HL-60/S4 (cell line): ENCODE measurements around the gene GSK3A.
"Not testable (repeated sequence)": the region's sequence is repeated elsewhere in the genome, so short reads cannot be mapped to it uniquely, and the experiment has no call there.

Experiments used
- in situ Hi-C: fragments of 300-500 bp; cut with MboI; formaldehyde crosslinking; loops from 2 replicates; pipeline ENCODE4 v1.14.3; 2022; ENCODE audit warnings: low sequenced_read_pairs

The GSK3A gene

DNA sequence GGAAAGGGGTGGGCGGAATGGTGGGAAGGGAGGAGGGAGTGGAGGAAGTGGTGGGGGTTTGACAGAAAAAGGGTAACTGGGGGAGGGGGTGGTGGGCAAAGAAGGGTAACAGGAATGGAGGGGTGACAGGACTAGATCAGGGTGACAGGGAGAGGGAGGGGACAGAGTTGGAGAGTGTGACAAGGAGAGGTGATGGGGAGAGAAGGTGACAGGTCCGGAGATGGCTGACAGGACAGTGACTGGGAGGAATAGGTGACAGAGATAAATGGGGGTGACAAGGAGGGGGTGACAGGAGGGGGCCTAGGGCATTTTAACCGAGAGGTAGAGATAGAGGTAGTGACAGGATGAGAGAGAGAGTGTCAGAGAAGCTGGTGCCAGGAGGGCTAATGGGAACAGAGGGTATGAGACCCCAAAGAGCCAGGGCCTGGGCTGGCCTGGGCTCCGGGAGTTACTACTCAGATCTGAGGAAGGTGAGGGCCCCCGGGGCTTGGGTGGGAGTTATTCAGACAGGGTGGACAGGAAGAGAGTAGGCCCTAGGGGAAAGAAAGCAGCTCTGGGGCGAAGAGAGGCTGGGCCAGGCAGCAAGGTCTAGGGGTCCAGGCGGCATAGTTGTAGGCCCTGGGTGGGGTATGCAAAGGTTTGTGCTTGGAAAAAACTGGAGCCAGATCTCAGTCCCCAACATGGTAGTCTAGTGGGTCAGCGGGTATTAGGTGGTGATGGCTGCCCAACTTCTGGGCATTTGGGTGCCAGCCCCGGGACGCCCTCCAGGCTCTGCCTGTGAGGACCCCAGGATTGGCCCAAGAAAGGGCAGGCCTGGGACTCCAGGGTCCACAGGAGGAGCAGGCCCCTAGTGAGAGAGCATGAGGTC is 27.3 kb upstream of the GSK3A start:
- in situ Hi-C loops = no loop called here

DNA sequence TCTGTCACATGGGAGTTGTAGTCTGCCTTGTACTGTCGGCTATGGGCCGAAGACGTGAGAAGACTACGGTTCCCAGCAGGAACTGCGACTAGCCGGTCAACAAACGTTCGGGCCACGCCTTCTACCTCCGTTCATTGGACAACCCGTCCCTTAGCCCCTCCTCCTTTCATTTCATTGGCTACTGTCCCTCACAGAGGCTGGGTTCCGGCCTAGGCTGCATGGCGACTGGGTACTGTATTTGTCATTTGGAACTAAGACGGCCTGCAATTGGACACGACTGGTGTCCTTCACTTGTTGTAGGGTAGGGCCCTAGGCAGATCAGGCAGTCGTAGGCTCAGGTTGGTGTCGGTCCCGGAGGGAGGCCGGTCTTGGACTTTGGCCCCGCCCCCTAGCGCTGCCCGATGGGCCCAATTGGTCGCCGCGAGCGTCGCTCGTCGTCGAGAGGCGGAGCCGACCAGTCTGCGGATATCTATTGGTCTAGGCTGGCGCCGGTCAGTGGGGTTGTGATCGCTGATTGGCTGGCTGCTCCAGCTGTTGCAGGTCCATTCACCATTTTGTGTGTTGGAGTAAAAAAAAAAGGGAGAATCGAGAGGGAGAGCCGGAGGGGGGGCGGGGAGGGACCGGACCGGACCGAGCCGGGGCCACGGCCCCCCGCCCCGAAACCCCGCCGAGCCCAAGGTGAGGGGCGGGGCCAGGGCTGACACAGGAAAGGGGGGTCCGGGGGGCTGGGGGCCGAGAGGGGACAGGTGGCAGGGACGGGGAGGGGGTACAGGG is 26.5 kb upstream of the GSK3A start, which contains the start of gene CIC:
Gene CIC (plus strand): TSS at position 549 of the 774 bp plus-strand sequence. CDS start 2,532 bp downstream, outside the sequence.
- in situ Hi-C loops = no loop called here

DNA sequence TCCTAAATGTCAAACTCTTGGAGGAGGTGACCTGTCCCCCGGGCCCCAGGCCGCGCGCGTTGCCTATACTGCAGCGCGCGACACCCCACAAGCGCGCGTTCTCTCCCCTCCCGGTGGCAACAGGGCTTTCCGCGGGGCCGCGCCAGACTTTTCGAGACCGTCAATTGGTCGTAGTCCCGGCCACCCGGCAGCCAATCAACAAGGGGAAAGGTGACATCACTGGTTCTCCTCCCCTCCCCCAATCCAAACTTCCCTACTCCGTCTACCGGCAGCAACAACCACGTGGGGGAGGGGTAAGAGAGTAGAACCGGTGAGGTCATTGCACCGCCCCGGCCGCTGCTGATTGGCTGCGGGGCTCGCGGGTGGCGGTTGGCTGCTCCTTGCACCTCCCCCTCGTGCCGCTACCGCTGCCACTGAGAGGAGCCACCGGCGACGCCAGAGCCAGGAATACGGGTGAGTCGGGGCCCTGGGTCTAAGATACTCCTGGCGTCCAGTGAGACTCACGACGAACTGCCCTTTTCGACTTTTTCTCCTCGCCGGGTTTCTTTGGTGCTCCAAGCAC is 25.8 kb upstream of the GSK3A start:
- in situ Hi-C loops = no loop called here

DNA sequence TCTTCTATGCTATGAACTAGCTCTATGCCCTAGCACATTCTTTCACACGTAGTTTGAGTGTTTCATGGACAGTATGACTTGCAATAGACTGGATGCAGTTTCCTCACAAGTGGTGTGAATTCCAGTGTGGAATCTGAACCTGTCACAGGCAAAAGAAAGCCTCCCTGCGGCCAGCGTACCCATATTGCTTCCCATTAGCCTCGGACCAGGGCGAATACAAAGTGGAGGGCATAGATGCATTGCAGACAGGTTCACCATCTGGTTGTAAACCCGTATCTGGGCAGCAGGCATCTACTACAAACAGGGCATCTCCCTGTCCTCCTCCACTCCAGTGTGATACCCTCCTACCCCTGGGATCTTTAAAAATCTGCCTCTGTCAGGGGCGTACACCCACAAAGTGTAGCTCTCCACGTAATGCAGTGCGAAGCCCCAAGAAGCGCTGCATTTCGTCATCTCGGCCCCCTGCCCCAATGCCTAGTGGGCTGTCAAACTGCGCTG is 25.3 kb upstream of the GSK3A start:
- in situ Hi-C loops = no loop called here

DNA sequence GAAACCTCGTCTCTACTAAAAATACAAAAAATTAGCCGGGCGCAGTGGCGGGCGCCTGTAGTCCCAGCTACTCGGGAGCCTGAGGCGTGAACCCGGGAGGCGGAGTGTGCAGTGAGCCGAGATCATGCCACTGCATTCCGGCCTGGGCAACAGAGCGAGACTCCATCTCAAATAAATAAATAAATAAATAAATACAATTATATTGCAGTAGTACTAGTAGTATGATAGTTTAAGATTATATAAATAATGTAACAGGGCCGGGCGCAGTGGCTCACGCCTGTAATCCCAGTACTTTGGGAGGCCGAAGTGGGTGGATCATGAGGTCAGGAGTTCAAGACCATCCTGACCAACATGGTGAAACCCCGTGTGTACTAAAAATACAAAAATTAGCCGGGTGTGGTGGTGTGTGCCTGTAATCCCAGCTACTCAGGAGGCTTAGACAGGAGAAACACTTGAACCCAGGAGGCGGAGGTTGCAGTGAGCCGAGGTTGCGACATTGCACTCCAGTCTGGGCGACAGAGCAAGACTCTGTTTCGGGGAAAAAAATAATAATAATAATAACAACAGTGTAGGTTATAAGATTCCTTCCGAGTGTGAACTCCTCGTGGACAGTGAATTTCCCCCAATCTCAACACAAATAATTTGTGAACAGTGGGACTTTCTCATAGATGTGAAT is 24.7 kb upstream of the GSK3A start:
- in situ Hi-C loops = not testable (repeated sequence)

DNA sequence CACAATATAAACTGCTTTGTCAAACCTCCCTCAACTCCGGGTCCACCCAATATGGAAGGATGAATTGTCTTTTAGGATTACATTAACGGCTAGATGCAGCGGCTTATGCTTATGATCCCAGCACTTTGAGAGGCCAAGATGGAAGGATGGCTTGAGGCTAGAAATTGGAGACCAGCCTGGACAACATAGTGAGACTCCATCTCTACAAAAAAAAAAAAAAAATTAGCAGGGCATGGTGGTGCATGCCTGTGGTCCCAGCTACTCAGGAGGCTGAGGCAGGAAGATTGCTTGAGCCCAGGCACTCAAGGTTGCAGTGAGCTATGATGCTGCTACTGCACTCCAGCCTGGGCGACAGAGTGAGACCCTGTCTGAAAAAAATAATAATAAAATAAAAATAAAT is 23.7 kb upstream of the GSK3A start:
- in situ Hi-C loops = not testable (repeated sequence)

DNA sequence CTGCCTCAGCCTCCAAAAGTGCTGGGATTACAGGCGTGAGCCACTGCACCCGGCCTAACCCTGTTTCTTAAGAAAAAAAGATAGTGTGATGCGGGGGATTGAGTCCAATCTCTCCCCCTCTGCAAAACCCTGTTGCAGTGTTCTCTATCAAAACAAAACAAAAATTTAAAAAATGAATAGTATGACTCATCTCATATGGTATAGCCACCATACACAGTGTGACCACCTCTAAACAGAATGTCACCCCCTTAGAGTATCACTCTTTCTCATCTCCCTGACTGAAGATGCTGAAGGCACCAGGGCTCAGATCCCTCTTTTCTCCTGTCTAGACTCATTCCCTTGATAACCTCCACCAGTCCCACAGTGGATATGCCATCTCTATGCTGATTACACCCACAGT is 19.4 kb upstream of the GSK3A start:
- in situ Hi-C loops = no loop called here

DNA sequence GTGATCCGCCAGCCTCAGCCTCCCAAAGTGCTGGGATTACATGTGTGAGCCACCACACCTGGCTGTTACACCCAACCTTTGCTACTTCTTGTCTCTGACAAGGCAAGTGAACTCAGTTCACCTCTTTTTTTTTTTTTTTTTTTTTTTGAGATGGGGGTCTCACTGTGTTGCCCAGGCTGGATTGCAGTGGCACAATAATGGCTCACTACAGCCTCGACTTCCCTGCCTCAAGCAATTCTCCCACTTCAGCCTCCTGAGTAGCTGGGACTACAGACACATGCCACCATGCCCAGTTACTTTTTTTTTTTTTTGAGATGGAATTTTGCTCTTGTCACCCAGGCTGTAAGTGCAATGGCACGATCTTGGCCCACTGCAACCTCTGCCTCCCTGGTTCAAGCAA is 15.4 kb upstream of the GSK3A start:
- in situ Hi-C loops = not testable (repeated sequence)

DNA sequence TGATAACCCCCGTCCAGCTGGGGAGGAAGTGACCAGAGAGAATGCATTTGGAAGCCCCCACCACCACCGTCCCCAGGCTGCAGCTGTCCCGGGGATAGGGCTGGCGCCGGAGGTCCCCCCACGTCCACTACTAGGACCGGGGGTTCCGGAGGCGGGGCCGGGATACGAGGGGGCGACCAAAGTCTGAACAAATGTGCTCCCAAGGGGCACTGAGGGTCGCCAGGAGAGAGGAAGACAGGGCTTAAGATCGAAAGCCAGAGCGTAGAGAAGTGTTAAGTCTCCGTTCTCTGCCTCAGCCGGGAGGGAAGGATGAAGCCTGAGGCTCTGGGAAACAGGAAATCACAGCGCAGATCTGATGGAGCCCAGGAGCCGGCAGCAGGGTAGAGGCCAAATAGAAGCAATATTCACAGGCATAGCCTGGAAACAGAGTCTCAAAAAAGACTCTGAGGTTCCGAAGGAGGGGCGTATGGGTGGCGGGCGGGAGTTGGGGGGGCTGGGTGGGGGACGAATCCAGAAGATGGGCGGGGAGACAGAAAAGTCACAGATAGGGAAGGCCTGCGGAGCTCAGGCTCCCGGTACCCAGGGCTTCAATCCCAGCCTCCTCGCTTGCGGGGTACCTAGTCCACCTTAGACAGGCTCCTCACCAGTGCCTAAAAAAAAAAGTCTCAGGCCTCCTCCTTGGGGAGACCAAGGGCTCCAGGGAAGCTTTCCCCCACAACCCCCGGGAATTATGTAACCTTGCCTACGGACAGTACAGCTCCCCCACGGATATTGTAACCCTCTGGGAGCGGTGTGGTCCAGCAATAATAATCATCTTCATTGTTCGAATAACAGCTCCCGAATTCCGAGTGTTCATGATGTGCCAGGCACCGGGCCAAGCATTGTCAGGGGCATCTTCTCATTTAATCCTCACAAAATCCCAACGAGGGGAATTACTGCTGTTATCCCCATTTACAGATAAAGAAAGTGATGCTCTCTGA is 13.7 kb upstream of the GSK3A start:
- in situ Hi-C loops = no loop called here

DNA sequence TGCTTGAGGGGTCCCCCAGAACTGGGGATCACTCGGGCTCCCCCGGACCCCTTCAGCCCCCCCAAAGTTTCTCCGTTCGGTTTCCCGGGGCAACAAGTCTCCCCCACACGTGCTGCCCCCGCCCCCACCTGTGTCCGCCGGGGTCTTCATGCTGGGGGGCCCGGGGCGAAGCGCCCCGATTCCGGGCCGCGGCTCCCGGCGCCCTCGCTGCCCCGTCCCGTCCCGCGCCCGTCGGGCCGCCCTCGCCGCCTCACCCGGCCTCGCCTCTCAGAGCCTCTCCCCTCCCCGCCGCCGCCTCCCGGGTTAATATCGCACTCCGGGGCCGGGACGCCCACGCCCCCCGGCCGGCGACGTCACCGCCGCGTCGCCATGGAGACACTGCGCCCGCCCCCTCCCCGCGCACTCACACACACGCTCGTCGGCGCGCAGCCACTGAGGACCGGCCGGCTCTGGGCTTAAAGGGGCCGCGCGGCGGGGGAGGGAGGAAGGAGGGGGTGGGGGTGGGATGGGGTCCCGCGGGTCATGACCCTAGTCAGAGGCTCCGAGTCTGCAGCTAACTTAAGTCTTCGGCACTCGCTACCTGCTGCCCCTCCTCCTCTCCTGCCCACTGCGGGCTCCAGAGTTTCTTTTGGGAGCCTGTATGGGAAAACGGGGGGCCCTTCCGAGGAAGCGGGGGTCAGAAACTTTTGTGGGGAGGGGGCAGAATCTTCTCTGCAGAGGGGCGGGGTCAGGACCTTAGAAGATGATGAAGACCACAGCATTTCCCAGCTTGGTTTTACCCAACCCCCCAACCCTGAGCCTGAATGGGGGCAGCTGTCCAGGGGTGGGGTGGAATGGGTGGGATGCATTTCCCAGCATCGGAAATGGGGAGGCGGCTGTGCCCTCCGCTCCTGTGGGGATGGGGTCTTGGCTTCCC is 12.7 kb upstream of the GSK3A start, which contains the start of gene ERF:
Gene ERF (minus strand): TSS at position 279 of the 916 bp plus-strand sequence. CDS start 129 bp downstream, at position 150.
- in situ Hi-C loops = no loop called here

DNA sequence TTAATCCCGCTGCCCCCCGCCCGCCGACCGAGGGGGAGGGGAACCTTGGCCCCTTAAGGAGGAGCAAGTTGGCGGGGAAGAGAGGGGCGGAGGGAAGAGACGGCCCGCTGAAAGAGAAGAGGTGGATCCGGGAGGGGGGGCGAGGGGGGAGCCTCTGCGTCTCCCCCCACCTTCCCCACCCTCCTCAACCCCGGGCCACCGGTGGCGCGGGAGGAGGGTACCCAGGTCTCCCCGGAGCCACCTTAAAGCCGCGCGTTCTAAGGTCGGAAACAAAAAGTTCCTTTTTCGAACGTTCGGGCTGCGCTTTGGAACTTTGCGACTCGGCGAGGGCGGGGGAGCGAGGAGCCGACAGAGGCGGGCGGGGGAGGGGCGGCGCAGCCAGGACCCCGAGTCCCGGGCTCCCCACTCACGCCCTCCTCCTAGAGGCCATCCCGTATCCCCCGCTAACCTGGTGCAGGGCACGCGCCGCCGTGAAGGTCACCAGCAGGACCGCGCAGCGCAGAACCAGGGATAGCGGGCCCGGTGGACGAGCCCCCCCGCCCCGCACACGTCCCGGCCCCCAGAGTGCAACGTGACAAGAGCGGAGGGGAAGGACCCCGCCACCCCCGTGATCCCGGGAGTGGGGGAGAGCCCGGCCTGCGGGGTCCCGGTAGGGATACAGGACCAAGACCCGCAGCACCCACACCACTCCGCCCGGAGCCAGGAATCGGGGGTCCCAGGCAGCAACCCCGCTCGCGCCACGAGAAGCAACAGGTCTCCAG is 11.9 kb upstream of the GSK3A start:
- in situ Hi-C loops = no loop called here

DNA sequence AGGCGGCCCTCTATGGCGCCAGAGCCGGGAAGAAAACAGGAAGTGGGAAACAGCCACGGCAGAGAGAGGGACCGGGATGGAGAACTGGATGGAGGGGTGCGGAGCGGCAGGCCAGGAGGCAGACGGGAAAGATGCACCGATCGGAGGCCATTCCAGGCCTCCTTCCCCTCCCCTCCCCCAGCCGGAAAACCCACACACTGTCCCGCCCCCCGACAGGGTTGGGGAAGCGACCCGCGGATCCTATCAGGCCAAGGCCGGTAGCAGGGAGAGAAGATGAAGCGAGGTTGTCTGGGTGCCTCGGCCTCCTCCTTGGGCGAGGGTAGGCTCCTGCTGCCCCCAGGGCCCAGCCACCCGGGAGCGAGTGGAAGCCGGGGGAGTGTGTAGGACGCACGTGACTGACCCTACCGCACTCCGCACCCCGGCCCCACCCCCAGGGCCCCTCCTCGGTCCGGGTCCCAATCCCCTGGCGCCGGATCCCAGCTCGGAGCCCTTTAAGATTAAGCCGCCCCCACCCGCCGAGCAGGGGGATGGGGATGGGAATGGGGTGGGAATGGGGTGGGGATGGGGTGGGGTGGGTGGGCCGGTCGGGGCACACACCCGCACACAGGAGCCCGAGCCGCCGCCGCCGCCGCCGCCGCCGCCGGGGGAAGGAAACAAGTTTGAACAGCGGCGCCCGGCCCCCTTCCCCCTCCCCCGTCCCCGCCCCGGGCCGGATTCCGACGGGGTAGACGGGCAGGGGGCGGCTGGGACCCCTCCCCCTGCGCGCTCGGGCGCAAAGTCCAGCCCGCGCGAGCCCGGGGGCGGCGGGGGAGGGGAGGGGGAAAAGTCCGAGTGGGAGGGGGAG is 11.1 kb upstream of the GSK3A start:
- in situ Hi-C loops = no loop called here

DNA sequence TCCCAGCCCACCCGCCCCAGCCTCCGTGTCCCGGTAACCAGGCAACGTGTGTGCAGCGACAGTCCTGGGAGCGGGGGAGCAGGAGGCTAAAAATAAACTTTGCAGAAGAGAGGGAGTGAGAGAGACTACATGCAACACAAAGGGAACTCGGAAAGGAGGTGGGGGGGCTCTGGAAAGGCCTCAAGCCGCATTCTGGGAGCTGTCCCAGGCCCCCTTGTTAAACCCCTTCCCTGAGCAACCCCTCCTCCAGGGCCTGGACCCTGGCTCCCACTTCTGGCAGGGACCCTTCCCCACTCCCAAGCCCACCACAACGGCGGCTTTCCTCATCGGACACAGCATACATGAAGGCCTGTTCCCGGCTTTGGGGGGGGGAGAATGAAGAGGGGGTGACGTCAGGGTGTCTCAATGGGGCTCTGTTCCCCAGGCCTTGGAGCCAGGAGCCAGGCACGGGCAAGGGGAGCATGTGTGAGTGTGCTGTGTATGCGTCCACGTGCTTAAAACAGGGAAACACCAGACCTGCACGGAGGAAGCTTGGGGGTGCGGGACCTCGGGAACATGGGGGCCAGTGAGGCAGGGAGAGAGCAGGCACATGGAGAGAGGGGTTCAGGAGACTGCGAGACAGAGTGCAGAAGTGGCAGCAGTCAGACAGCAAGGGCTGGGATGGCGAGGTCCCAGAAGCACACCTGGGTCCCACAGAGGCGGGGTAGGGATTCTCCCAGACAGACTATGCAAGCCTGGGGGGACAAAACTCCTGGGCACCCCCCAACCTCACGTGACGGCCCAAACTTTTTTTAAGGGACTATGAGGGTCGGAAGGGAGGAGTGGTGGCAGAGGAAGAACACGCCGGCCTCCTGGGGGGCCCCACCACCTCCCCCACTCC is 10.2 kb upstream of the GSK3A start:
- in situ Hi-C loops = no loop called here

DNA sequence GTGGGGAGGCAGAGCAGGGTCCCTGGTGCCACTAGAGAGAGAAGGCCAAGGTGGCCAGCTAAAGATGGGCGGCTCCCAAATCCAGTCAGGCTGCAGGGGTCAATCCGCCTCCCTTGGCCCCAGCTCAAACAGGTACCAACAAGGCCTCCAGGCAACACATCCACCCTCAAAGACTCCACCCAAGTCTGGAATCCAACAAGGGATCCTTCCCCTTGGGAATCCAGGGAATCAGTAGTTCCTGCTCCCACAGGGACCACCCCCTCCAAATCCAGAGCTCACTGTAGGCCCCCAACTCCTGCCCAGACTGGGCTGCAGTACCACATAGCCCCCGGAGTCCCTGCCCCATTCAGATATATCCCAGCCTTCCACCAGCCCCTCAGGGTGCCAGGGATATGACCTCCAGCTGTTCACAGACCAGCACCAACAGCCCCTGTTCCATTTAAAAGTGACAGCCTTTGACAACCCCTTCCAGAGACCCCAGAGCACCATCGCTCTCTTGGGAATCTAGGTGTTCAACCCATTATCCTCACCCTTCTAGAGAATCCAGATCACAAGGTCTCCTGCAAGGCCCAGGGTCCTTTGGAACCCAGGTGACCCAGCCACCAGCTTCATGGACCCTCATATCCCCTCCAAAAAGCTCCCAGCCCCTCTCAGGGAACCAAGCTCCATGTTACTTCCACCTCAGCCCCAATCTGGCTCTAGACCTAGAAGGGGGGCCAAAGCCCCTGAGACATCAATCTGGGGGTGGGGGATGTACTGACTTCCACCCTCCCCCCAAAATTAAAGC is 9.4 kb upstream of the GSK3A start:
- in situ Hi-C loops = no loop called here
